Activated CD8-positive, alpha-beta memory T cell treated with anti-CD3 and anti-CD28 coated beads, Interleukin-2, amount 50 U/mL, for 4 hours (primary cell): Measurements from ENCODE around the gene UTP11.
A peak's percentile ranks its signal among the peaks of the same experiment; 100 is the strongest.
"Not testable (repeated sequence)": the region's sequence is repeated elsewhere in the genome, so short reads cannot be mapped to it uniquely, and the experiment has no call there.

Experiments
- DNase-seq: peaks from one replicate; pipeline ENCODE4 v3.0.0-alpha.2; 2020

The UTP11 gene

DNA sequence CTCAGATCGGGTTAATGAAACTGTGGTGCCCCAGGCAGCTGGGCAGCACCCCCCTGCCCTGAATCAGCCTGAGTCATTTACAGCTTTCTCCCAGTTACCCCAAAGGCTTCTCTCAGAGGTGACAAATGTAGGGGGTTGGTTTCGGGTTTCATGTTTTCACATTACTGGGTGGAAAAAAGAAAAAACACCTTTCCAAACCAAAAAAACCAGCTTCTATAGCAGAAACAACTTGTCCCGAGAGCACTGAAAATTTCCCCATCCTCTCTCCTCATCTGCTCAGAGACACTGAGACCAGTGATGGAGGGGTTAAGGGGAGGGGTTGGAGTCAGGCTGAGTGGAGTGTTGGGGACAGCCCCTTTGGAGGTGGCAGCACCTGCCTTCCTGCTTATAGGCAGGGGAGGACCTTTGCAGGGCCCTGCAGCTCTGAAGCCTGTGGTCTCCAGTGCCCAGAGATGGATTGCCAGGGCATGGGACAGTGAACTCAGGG, 15.6 kb downstream of the UTP11 start:
- no peak for DNase-seq

DNA sequence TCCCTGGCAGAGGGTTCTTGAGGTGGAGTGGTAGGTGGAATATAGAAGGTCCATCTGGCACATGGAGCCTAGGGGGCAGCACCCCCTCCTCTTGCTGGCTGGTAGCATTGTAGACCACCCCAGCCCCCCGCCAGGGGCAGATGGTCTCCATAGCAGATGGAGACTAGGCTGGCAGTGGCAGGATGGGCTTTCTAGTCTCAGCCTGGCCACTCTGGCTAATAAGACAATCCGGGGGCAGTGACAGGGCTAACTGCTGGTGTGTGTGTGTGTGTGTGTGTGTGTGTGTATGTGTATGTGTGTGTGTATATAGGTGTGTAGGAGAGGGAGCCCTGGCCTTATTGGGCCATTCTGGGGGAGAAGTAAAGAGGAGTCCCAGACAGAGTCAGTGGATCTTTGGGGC, 16.1 kb downstream of the UTP11 start:
- DNase-seq: no peak

- DNase-seq: no peak
These were observed 16.6 kb downstream of the UTP11 start for GRCh38 chr1:38029081-38029681.

DNA sequence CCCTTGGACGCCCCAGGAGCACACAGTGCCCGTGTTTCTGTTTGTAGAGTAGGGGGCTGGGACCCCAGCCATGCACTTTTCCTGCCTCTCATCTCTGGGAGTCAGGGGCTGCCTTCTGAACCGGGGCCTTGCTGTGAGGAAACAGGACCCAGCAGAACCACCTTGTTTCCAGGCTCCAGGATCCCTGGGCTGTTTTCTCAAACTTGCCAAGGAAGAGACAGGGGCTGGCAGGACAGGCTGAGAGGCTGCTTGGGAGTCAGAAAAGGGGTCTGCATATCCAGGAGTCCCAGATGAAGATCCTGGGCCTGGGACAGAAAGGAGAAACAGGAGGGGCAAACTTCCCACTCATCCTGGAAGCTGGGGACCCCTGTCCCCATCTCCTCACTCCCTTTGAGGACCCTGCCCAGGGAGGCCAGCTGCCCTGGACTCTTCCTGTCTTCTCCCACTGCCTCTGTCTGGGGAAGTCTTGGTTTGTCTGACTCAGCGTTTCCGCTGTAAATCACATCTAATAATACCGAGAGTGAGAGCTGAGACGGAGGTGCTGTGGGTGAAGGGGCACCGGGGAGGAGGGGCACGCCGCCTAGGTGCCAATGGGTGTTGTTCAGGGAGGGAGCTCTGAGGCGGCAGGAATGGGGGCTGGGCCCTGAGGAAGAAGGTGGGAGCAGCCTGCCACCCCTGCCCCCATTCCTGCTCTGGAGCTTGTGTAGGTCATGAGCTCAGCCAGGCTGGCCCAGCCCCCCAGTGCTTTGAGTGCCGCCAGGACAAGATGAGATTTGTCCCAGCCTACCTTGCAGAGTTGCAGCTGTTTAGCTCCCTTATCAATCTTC, 17.4 kb downstream of the UTP11 start:
- DNase-seq: peak; percentile 52

- no peak for DNase-seq
These were observed 18.3 kb downstream of the UTP11 start for GRCh38 chr1:38030596-38031512.

- no peak for DNase-seq
These were observed 19.0 kb downstream of the UTP11 start for GRCh38 chr1:38031513-38031866.

DNA sequence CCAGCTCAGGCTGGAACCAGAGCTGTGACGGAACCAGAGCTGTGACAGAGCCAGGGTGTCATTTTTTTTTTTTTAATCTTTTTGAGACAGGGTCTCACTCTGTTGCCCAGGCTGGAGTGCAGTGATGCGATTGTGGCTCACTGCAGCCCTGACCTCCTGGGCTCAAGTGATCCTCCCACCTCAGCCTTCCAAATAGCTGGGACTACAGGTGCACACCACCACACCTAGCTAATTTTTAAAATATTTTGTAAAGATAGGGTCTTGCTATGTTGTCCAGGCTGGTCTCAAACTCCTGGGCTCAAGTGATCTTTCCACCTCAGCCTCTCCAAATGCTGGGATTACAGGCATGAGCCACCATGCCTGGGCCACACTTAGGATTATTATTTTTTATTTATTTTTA, 20.5 kb downstream of the UTP11 start:
- not testable (repeated sequence) for DNase-seq

DNA sequence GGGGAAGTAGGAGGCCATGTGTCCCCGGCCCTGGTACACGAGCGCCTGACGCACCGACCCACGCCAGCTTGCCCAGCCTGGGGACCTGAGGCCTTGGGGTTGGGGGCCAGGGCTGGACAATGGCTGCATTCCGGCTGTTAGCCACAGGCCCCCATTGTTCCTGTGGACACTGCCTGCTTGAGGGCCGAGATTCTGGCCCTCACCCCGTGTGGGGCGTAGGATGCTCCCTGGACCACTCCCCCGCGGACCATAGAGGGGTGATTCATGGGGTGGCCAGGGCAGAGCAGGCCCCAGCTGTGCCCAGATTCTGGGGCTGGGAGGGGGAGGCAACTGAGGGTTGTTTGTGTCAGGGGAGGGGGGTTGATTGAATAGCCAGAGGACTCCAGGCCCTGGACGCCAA, 22.3 kb downstream of the UTP11 start:
- DNase-seq: no peak

- no peak for DNase-seq
These were observed 24.8 kb downstream of the UTP11 start for GRCh38 chr1:38037221-38037939.

DNA sequence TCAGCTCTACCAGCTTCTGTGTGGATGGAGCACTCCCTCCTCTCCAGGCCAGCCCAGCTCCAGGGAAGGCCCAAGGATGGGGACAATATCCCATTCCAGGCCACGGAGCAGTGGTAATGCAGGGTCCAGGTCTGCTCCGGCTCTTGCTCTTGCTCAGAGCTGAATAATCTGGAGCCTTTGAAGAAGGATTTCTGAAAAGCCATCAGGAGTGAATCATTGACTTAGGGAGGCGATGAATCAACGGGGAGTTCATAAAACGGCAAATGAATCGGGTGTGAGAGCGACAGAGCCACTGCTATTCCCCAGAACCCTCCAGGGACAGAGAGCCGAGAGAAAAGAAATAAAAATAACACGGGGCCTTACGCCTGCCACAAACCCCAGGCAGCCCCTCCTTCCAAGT, 26.3 kb downstream of the UTP11 start:
- DNase-seq: no peak

DNA sequence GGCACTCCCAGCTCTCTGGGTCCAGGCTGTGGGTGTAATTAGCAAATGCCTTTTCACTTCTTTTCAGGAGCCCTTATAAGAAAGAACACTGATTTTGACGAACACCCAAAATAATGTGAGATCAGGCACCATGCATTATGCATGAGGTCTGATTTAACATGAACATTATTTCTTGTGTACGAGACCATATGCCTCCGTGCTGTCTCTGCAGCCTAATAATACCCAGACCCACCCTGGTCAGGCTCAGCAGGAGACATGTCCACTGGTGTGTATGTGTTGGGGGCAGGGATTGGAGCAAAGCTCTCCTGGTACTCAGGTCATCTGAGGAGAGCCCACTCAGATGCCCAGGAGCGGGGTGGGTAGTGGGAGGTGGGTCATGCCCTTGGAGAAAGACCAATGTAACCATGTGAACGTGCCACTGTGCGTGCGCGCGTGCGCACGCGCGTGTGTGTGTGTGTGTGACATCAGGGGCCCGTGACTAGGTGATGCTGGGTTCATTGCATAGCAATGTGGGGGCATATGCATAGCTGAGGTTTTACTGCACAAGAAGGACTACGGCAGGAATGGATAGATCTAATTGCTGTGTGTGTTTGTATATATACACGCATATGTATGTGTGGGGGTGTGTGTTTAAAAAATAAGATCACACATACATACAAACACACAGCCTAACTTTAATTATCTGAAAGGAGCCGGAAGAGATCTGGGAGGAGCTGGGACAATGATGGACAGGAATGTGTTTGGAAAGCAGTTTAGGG, 27.0 kb downstream of the UTP11 start:
- DNase-seq: no peak

DNA sequence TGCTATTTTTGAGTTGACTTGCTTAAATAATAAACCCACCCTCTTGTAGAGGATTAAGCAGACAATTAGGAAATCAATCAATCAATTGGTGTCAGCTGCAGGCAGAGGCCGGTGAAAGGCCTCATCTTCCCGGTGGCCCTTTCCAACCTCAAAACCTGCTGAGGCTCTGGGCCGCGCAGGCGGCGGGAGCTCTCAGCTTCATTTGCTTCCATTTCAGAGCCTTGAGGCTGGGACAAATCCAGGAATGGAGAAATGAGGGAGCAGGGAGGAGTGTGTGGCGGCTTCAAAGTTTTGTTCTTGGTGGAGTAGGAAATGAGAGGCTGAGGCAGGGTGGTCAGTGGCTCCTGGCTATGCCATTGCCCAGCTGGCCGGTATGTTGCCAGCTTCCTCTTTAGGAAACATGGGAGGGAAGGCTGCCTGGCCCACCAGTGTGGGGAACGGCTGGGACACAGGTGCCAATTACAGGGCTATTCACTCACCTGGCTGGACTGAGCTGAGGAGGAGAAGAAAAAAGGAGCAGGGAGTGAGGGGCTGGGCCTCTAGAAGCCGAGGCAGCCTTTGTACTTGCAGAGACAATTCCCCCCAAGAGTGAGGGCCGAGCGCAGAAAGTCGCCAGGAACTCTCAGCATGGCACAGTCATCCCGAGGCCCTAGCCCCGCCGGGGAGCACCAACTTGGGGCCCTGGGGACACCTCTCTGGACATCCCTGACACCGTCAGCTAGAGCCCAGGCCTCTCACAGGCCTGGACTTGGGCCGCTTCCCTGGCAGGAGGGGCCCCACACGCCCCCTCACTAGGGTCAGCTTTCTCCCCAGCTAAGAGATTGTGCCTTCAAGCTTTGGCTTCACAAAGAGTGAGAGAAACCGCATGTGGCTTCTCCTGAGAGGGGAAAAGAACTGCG, 29.7 kb downstream of the UTP11 start:
- no peak for DNase-seq

GRCh38 chr1:38043036-38043747, 30.7 kb downstream of the UTP11 start:
- DNase-seq: no peak

DNA sequence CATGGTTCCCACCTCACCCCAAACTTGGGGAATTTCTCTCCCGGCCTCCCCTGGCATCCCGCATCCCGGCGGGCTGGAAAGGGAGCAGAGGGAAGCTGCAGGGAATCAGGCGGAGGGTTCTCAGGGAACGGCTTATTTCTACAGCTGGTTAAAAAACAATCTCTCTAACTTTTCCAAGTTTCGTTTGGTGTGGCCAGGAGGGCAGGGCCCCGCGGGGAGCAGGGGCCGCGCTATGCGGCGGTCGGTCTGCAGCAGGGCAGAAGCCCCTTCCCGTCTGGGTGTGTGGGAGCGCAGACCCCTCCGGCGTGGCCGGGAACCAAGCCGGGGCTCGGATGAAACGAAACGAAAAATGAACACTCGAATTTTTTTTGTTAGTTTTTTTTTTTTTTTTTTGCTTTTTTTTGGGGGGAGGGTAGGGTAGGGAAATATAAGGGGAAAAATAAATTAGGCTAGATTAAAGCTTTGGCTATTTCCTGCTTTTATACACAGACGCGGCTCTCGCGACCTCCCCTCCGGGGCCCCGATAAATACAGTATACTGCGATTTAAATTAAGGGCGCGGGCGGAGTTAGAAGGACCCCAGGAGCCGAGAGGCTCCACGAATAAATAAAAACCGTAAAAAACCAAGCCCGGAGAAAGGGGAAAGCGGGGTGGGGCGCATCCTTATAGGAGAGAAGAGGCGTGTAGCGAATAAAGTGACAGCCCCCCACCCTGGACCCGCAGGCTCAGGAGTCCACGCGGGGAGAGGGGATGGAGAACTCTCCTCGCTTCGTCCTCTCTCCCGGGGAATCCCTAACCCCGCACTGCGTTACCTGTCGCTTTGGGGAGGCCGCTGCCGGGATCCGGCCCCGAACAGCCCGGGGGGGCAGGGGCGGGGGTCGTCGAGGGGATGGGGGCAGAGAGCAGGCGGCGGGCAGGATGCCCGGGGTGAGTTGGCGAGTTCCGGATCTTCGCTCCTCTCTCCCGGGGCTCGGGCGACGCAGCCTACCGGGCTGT, 32.0 kb downstream of the UTP11 start:
- no peak for DNase-seq

DNA sequence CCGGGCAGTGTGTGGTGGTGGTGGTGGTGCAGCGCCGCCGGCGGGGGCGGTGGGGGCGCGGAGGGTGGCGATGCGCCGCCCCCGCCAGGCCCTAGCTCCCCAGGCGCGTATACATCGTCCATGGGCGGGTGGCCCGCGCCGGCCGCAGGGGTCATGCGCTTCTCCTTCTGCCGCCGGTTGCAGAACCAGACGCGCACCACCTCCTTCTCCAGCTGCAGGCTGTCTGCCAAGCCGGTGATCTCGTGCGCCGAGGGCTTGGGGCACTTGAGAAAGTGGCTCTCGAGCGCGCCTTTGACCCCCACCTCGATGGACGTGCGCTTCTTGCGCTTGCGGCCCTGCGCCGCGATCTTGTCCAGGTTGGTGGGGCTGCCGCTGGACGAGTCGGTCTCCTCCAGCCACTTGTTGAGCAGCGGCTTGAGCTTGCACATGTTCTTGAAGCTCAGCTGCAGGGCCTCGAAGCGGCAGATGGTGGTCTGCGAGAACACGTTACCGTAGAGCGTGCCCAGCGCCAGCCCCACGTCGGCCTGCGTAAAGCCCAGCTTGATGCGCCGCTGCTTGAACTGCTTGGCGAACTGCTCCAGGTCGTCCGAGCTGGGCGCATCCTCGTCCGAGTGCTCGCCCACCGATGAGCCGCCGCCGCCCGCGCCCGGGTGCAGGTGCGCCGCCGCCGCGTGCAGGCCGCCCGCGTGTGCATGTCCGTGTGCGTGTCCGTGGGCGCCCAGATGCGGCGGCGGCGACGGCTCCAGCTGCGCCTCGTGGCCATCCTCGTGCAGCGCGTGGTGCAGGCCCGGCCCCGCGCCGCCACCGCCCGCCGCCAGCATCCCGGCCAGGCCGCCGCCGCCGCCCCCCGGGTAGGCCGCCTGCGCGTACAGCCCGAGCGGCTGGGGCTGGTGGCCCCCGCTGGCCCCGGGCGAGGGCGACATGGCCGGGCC, 33.1 kb downstream of the UTP11 start:
- no peak for DNase-seq

- DNase-seq: no peak
These were observed 33.9 kb downstream of the UTP11 start, which contains the start of gene POU3F1 for GRCh38 chr1:38046333-38046883. Gene POU3F1, minus strand, starts transcription at chr1:38046793. Its CDS starts 50 bp downstream, at chr1:38046743.

GRCh38 chr1:38046884-38047602, 34.5 kb downstream of the UTP11 start:
- peak; percentile 83 for DNase-seq
